HG03095 (cell line): ENCODE measurements around the gene CYGB.

ENCODE experiments used
- ATAC-seq: cut with Tn5 transposase; IDR thresholded peaks from one replicate; pipeline ENCODE4 v1.9.1; 2021; ENCODE audit warnings: moderate library complexity; ENCODE audit not compliant: unreplicated experiment

CYGB gene

GRCh38 chr17:76501827-76502307 is 35.6 kb downstream of the CYGB start:
- no peak for ATAC-seq

- peak; percentile 67 for ATAC-seq
These were observed 36.3 kb downstream of the CYGB start, which contains the start of gene RHBDF2 for GRCh38 chr17:76501018-76501826. Gene RHBDF2, minus strand, starts transcription at chr17:76501423. Its CDS starts 19,899 bp downstream, at chr17:76481524.

DNA sequence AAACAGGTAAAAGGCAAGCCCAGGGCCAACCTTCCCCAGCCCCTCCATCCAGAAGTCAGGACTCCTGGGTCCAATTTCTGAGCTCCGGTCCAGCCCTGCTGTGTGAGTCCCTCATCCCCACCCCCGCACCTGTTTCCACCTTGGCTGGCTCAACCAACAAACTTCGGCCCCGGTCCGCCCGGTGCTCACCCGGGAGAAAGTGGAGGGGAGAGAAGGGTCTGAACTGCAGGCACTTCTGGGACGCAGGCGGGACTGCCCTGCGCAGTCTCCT is 36.8 kb downstream of the CYGB start:
- peak; percentile 7 for ATAC-seq

GRCh38 chr17:76500074-76500746 is 37.3 kb downstream of the CYGB start:
- ATAC-seq, result no peak

DNA sequence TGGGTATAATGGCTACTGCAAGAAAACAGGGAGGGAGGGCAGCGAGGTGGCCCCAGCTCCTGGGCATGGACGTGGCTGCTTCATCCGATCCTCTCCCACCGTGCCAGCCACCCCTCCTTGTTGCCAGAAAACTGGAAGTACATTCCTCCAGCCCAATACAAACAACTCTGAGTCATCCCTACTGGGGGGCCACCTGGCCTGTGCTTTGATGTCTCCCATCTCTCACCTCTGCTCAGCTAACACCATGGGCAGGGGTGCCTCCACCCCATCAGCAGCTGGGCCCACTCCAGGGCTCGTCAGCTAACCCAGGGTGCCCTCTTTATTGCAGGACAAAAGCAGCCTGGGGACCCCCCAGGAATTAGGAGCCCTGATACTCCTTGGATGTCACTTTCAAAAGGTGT is 38.2 kb downstream of the CYGB start:
- no peak for ATAC-seq

- no peak for ATAC-seq
These were observed 38.6 kb downstream of the CYGB start for GRCh38 chr17:76498876-76499251.

DNA sequence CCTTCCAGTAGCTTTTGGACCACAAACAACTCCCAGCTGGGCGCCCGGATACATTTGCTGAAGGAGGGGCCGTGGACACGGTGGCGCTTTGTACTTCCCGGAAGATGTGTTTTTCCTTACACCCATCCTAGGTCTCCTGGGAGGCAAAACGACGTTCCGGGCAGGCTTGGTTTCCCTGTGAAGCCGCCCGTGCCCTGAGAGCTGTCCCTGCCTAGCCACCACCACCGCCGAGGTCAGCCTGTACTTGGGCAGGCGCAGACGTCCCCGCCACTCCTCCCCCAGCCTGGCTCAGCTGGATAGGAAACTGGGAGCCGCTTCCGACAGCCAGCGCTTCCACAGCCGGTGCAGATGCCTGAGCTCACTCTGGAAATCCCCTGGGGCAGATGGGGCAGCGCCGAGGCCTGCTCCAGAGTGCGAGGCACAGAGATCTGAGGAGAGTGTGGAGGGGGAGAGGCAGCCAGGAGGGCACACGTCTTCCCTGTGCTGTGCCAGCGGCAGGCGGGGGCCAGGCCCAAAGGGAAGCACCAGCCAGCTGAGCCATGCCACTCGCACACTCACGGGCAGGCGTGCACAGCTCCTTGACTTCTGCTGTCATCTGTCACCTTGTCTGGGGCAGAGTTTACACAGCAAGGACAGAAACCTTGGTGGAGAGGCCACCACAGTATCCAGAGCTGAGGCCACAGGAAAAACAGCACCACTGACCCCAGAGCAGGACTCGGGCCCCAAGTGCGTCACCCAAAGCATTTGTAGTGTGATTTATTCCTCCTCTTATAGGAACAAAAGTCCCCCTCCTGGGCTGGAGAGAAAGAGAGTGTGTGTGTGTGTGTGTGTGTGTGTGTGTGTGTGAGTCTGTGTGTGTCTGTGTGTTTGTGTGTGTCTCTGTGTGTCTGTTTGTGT is 39.3 kb downstream of the CYGB start:
- no peak for ATAC-seq

DNA sequence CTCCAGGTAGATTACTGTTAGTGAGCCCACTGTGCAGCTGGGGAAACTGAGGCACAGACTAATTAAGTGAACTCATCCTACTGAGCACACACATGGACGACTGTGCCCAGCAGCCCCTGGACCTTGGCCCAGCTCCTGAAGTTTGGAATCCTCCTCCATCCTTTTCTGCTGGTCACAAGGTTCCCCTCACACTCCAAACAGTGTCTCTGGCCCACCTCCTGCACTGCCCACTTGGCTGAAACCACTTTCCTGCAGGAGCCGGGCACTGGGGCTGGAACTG is 39.9 kb downstream of the CYGB start:
- ATAC-seq, result no peak

DNA sequence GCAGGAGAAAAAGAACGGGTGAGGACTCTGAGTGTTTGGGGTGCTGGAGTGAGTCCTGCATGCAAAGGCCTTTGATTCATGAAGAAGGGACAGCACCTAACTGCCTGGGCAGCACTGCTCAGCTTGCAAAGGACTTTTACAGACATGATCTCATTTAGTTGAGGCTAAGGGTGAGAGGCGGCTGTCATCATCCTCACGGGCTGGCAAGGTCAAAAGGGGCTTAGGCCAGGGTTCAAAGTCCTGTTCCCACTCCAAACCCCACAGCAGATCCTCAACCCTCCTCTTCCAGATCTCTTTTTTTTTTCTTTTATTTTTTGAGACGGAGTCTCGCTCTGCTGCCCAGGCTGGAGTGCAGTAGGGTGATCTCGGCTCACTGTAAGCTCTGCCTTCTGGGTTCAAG is 41.0 kb downstream of the CYGB start:
- no peak for ATAC-seq

GRCh38 chr17:76495663-76496400 is 41.7 kb downstream of the CYGB start:
- no peak for ATAC-seq

DNA sequence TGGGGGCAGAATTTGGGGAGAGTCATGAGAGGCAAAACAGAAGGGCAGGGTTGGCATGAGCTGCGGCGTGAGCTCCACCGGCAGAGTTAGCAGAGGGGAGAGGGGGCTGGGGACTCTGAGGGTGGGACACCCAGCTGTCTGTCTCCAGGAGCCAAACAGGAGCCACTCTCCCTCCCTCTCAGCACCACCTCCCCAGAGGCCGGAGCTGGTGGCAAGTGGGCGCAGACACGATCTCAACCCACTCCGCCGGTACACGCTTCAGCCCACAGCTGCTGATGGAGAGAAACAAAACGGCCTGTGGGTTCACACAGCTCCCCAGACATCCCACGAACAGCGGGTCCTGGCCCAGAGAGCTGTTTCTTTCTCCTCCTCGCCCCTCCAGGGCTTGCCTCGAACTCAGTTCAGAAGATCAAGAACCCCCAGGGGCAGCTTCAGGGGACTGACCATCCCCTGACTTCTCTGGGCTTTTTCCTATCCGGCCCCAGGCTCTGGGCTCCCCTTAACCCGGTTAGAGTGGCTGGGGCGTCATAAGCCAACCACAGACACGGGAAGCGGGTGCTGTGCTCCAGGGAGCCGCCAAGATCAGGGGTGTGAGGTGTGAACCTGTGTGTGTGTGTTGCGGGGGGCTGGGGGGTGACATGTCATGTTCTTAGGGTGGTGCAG is 43.9 kb downstream of the CYGB start:
- ATAC-seq, result no peak

DNA sequence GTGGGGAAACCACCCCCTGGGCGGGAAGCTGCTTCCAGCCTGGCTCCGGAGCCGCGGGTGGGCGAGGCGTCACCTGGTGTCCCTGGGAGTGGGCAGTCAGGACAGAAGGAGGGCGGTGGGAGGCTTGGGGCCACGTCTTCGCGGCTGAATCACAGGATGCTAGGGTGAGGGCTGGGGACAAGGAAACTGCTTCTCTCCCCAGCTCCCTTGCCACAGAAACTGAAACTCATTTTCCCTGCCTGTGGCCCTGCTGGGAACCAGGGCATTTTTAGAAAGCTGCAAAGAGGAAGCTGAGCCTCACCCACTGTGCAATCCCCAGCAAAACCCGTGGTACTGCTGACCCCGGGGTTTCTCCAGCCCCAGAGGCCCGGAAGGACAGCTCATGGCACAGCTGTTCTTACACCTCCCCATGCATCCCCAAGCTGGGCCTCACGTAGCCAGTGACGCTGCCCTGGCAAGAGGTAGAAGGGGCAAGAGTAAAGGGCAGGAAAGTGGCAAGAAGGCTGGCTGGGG is 44.5 kb downstream of the CYGB start:
- ATAC-seq, result no peak

GRCh38 chr17:76492123-76492988 is 45.2 kb downstream of the CYGB start:
- ATAC-seq, result no peak

GRCh38 chr17:76491271-76492122 is 46.0 kb downstream of the CYGB start:
- no peak for ATAC-seq

- no peak for ATAC-seq
These were observed 47.3 kb downstream of the CYGB start for GRCh38 chr17:76490112-76490710.

DNA sequence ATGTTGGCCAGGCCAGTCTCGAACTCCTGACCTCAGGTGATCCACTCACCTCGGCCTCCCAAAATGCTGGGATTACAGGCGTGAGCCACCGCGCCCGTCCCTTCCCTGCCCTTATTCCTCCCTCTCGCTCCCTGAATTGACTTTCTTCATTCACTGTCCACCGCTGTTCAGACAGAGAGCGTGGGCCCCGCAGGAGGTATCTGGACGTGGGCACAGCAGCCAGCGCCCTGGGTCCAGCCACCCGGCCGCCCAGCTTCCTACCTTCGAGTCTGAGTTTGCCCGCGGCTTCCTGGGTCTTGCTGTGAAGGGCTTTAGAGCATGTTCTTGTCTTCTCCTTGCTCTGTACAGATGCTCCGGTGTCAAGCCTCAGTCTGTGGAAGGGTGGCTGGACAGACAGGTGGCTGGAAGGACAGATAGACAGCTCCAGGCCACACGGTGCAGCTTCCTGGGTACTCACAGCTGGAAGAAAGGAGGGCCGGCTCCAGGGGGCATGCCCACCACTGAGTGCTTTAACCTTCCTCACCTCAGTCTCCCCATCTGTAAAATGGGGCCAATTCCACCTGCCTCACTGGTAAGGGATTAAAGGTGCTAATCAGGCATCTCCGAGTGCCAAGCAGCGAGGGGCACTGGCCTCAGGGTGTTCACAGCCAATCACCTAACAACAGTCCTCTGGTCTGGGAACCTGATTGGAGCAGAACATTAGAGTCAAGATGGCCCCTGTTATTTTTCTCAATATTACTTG is 49.9 kb downstream of the CYGB start:
- no peak for ATAC-seq

DNA sequence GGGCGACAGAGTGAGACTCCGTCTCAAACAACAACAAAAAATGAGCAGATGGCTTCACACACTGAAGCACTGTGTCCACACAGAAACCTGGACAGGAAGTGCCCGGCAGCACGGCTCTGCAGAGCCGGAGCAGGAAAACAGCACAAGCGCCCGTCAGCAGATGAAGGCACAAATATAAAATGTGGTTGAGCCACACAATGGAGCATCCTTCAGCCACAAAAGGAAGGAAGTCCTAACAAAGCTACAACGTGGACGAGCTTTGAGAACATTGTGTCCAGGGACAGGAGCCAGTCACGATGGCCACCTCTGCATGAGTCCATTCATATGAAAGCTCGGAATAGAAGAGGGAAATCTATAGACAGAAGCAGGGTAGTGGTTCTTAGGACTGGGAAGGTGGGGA is 51.9 kb downstream of the CYGB start:
- no peak for ATAC-seq
